NT2/D1 (cell line): ENCODE measurements around the gene ARHGEF26.

Source experiments
- DNase-seq: peaks from one replicate; pipeline ENCODE4 v3.0.0-alpha.2; 2011; ENCODE audit warnings: low read depth, low spot score
- H3K27me3 ChIP-seq: 2 replicates; pipeline ENCODE4 v1.6.0; 2011; ENCODE audit warnings: mild to moderate bottlenecking; ENCODE audit not compliant: insufficient read length, insufficient read depth
- H3K36me3 ChIP-seq: 2 replicates; pipeline ENCODE4 v1.6.1; 2011; ENCODE audit warnings: mild to moderate bottlenecking, low read length, mixed read lengths; ENCODE audit not compliant: insufficient read depth, insufficient read length
- H3K4me1 ChIP-seq: 2 replicates; pipeline ENCODE4 v1.5.1; 2011; ENCODE audit not compliant: insufficient read depth, insufficient read length
- H3K4me3 ChIP-seq: 2 replicates; pipeline ENCODE4 v1.5.1; 2011; ENCODE audit warnings: low read depth; ENCODE audit not compliant: insufficient read length
- H3K9ac ChIP-seq: 2 replicates; pipeline ENCODE4 v1.6.0; 2011; ENCODE audit warnings: low read depth; ENCODE audit not compliant: insufficient read length
- H3K9me3 ChIP-seq: 2 replicates; pipeline ENCODE4 v1.5.1; 2011; ENCODE audit warnings: mild to moderate bottlenecking, low read length; ENCODE audit not compliant: insufficient read depth
- SUZ12 ChIP-seq: IDR thresholded peaks from 2 replicates; pipeline ENCODE4 v1.6.1; 2011; ENCODE audit not compliant: insufficient read length, insufficient read depth; ENCODE audit errors: extremely low read depth
- YY1 ChIP-seq: IDR thresholded peaks from 2 replicates; pipeline ENCODE4 v1.6.1; 2011; ENCODE audit not compliant: insufficient read length, insufficient read depth
- ZNF274 ChIP-seq: IDR thresholded peaks from 2 replicates; pipeline ENCODE4 v1.6.1; 2011; ENCODE audit warnings: mild to moderate bottlenecking, low read depth, low read length

Gene ARHGEF26

GRCh38 chr3:154101250-154101649, 19.9 kb upstream of the ARHGEF26 start:
- no peaks in the 10 kb centered on the region for H3K9me3 ChIP-seq
- DNase-seq = no peak
- no peaks in the 10 kb centered on the region for H3K27me3 ChIP-seq
- no peak overlapping the region for H3K9ac ChIP-seq
- no peaks in the 10 kb centered on the region for H3K4me1 ChIP-seq
- no peak overlapping the region for H3K4me3 ChIP-seq
- TF ChIP-seq ZNF274 = no peak
- no peak for TF ChIP-seq YY1
- TF ChIP-seq SUZ12 = no peak
- H3K36me3 ChIP-seq = no peaks in the 10 kb centered on the region

GRCh38 chr3:154102225-154102624, 19.0 kb upstream of the ARHGEF26 start:
- TF ChIP-seq YY1 (no peak), ZNF274 (no peak), SUZ12 (no peak)
- H3K27me3 ChIP-seq = no peaks in the 10 kb centered on the region
- H3K36me3 ChIP-seq = no peaks in the 10 kb centered on the region

GRCh38 chr3:154105218-154105975, 15.8 kb upstream of the ARHGEF26 start:
- Histone ChIP-seq H3K9ac (no peak overlapping the region), H3K27me3 (no peaks in the 10 kb centered on the region), H3K9me3 (no peaks in the 10 kb centered on the region), H3K4me1 (no peaks in the 10 kb centered on the region), H3K4me3 (no peak overlapping the region), H3K36me3 (no peaks in the 10 kb centered on the region)
- no peak for DNase-seq
- TF ChIP-seq SUZ12 (no peak), YY1 (no peak), ZNF274 (no peak)

More at GRCh38 chr3:154102225-154102624, 19.0 kb upstream of the ARHGEF26 start:
- Histone ChIP-seq H3K9ac (no peak overlapping the region), H3K4me1 (no peaks in the 10 kb centered on the region), H3K4me3 (no peak overlapping the region), H3K9me3 (no peaks in the 10 kb centered on the region)
- DNase-seq = no peak

- DNase-seq = no peak
- Histone ChIP-seq H3K9ac (no peak overlapping the region), H3K27me3 (no peaks in the 10 kb centered on the region), H3K9me3 (no peaks in the 10 kb centered on the region), H3K4me3 (no peak overlapping the region), H3K36me3 (no peaks in the 10 kb centered on the region), H3K4me1 (no peaks in the 10 kb centered on the region)
- no peak for TF ChIP-seq ZNF274
- TF ChIP-seq SUZ12 = no peak
- no peak for TF ChIP-seq YY1
Measured at GRCh38 chr3:154111365-154111935, 9.7 kb upstream of the ARHGEF26 start.

- H3K4me1 ChIP-seq = no peaks in the 10 kb centered on the region
- H3K27me3 ChIP-seq = no peaks in the 10 kb centered on the region
- no peak for TF ChIP-seq ZNF274
- TF ChIP-seq YY1 = no peak
- TF ChIP-seq SUZ12 = no peak
- no peak overlapping the region for H3K4me3 ChIP-seq
- H3K36me3 ChIP-seq = no peaks in the 10 kb centered on the region
- no peak overlapping the region for H3K9ac ChIP-seq
- no peaks in the 10 kb centered on the region for H3K9me3 ChIP-seq
- no peak for DNase-seq
Measured at GRCh38 chr3:154112146-154112852, 8.9 kb upstream of the ARHGEF26 start.

- no peaks in the 10 kb centered on the region for H3K9me3 ChIP-seq
- H3K27me3 ChIP-seq = no peaks in the 10 kb centered on the region
- no peak for DNase-seq
- no peak overlapping the region for H3K9ac ChIP-seq
- no peaks in the 10 kb centered on the region for H3K36me3 ChIP-seq
- H3K4me1 ChIP-seq = no peaks in the 10 kb centered on the region
- H3K4me3 ChIP-seq = no peak overlapping the region
- TF ChIP-seq YY1 (no peak), SUZ12 (no peak), ZNF274 (no peak)
Measured at GRCh38 chr3:154113609-154114008, 7.6 kb upstream of the ARHGEF26 start.

GRCh38 chr3:154115332-154115731, 5.9 kb upstream of the ARHGEF26 start:
- H3K36me3 ChIP-seq = no peaks in the 10 kb centered on the region
- no peak for TF ChIP-seq YY1
- TF ChIP-seq ZNF274 = no peak
- TF ChIP-seq SUZ12 = no peak
- H3K9ac ChIP-seq = no peak overlapping the region
- peaks cover 7% of the 10 kb centered on the region for H3K27me3 ChIP-seq
- H3K4me1 ChIP-seq = no peaks in the 10 kb centered on the region
- no peaks in the 10 kb centered on the region for H3K9me3 ChIP-seq
- DNase-seq = no peak
- no peak overlapping the region for H3K4me3 ChIP-seq
